A673 (cell line): ENCODE measurements around the gene RHOV. TPM values are rescaled to one million over a fixed set of nuclear protein-coding genes. Genes with fewer than 3 reads are reported as not detected.

ENCODE experiments used
- BruUV-seq: library from RNA; stranded (reverse); fragments of 400-500 nt; replicated peaks from 2 replicates; lab custom pipeline; 2021; lab: Mats Ljungman, UMichigan
- CTCF ChIA-PET: fragments of 300-600 bp; sonication (Branson Sonifier 250); formaldehyde crosslinking; loops from one replicate; lab custom pipeline; 2022; ENCODE audit warnings: antibody characterized with exemption; lab: Charles Lee
- POLR2A ChIA-PET: fragments of 300-600 bp; sonication (Branson Sonifier 250); formaldehyde crosslinking; loops from one replicate; lab custom pipeline; 2022; ENCODE audit warnings: antibody characterized with exemption; ENCODE audit not compliant: low non-redundant PET; lab: Charles Lee
- DNase-seq: peaks from one replicate; pipeline ENCODE4 v3.0.0-alpha.2; 2015; ENCODE audit warnings: low spot score
- H3K27ac ChIP-seq: fragments of 200-600 bp; sonication (generic); 2 replicates; pipeline ENCODE4 v1.5.1; 2016; ENCODE audit warnings: mixed run types, low read depth, mild to moderate bottlenecking, mixed read lengths, antibody characterized with exemption, low read length; ENCODE audit not compliant: poor library complexity, severe bottlenecking
- H3K27me3 ChIP-seq: fragments of 200-600 bp; sonication (generic); replicated peaks from 2 replicates; pipeline ENCODE4 v1.6.1; 2017; ENCODE audit warnings: mixed run types, low read depth, mild to moderate bottlenecking, mixed read lengths, antibody characterized with exemption, low read length; ENCODE audit not compliant: insufficient read depth, poor library complexity
- H3K36me3 ChIP-seq: fragments of 200-600 bp; sonication (generic); 2 replicates; pipeline ENCODE4 v1.6.1; 2016; ENCODE audit warnings: mixed run types, mild to moderate bottlenecking, mixed read lengths, antibody characterized with exemption, low read length; ENCODE audit not compliant: insufficient read depth, poor library complexity, severe bottlenecking
- H3K4me1 ChIP-seq: fragments of 200-600 bp; sonication (generic); 2 replicates; pipeline ENCODE4 v1.6.1; 2017; ENCODE audit warnings: mixed run types, mild to moderate bottlenecking, mixed read lengths, antibody characterized with exemption, low read length; ENCODE audit not compliant: insufficient read depth, poor library complexity, severe bottlenecking
- H3K4me3 ChIP-seq: fragments of 200-600 bp; sonication (generic); 2 replicates; pipeline ENCODE4 v1.5.1; 2016; ENCODE audit warnings: low read depth, mixed run types, mild to moderate bottlenecking, mixed read lengths, low read length; ENCODE audit not compliant: poor library complexity, severe bottlenecking
- H3K9me3 ChIP-seq: fragments of 200-600 bp; sonication (generic); 2 replicates; pipeline ENCODE4 v1.6.1; 2016; ENCODE audit warnings: mixed run types, low read depth, mild to moderate bottlenecking, mixed read lengths, antibody characterized with exemption, low read length; ENCODE audit not compliant: poor library complexity, severe bottlenecking
- CTCF ChIP-seq: fragments of 300-800, 200-600 bp; sonication (generic); conservative IDR thresholded peaks from 2 replicates; pipeline ENCODE4 v1.5.1; 2017; ENCODE audit warnings: low read depth, mild to moderate bottlenecking, antibody characterized with exemption, low read length, moderate library complexity, mixed read lengths
- EZH2 ChIP-seq: fragments of 200-600 bp; sonication (generic); IDR thresholded peaks from 2 replicates; pipeline ENCODE4 v1.6.1; 2017; ENCODE audit warnings: borderline replicate concordance, low read depth, mild to moderate bottlenecking, mixed read lengths, antibody characterized with exemption, low read length; ENCODE audit not compliant: poor library complexity, severe bottlenecking
- intact Hi-C: fragments of 100-400 bp; cut with micrococcal nuclease; formaldehyde crosslinking; loops from one replicate; pipeline ENCODE4 v1.10.0; 2022; ENCODE audit not compliant: unreplicated experiment
- total RNA-seq: library from RNA; stranded (reverse); gene quantifications from 2 replicates; pipeline ENCODE4 v1.2.3, GENCODE V29; 2021

The RHOV gene
- total RNA-seq, 1 experiment from 2014 or later: 1.6 TPM

- CTCF ChIA-PET: no interaction called here
- Histone ChIP-seq H3K4me3 (no peak overlapping the region), H3K27ac (no peak overlapping the region)
Observed at GRCh38 chr15:40886586-40886985, 12.6 kb upstream of the RHOV start.

GRCh38 chr15:40881351-40881750, 7.3 kb upstream of the RHOV start:
- DNase-seq: no peak
- Histone ChIP-seq H3K4me3 (no peak overlapping the region), H3K27me3 (no peaks in the 10 kb centered on the region), H3K27ac (no peak overlapping the region), H3K36me3 (no peaks in the 10 kb centered on the region), H3K9me3 (no peaks in the 10 kb centered on the region), H3K4me1 (no peaks in the 10 kb centered on the region)
- ChIA-PET POLR2A (no interaction called here), CTCF (interaction anchor here (1.6 kb wide), 1 partner anchor 11 kb away, joined by 6 read pairs; no protein-coding TSS in a partner anchor)
- TF ChIP-seq EZH2: no peak
- no peak for TF ChIP-seq CTCF
- intact Hi-C loops: no loop called here
- BruUV-seq: no TSS peak

More at GRCh38 chr15:40886586-40886985, 12.6 kb upstream of the RHOV start:
- intact Hi-C loops: no loop called here
- BruUV-seq: no TSS peak
- TF ChIP-seq CTCF: no peak
- no peak for TF ChIP-seq EZH2
- POLR2A ChIA-PET: no interaction called here
- no peaks in the 10 kb centered on the region for H3K4me1 ChIP-seq
- no peaks in the 10 kb centered on the region for H3K9me3 ChIP-seq
- no peaks in the 10 kb centered on the region for H3K36me3 ChIP-seq
- no peak for DNase-seq
- no peaks in the 10 kb centered on the region for H3K27me3 ChIP-seq

- TF ChIP-seq EZH2 (no peak), CTCF (no peak)
- H3K27ac ChIP-seq: no peak overlapping the region
- ChIA-PET POLR2A (no interaction called here), CTCF (no interaction called here)
- no peaks in the 10 kb centered on the region for H3K27me3 ChIP-seq
- no TSS peak for BruUV-seq
- H3K9me3 ChIP-seq: no peaks in the 10 kb centered on the region
- peaks cover under 1% of the 10 kb centered on the region for H3K4me1 ChIP-seq
- H3K36me3 ChIP-seq: no peaks in the 10 kb centered on the region
- DNase-seq: no peak
- H3K4me3 ChIP-seq: no peak overlapping the region
- intact Hi-C loops: no loop called here
Observed at GRCh38 chr15:40879609-40880008, 5.6 kb upstream of the RHOV start.
